Endothelial cell of umbilical vein (primary cell): ENCODE results near the gene SIPA1L3. TPM values are rescaled to one million over a fixed set of nuclear protein-coding genes. Genes with fewer than 3 reads are reported as not detected.

Experiments
- BruUV-seq: library from RNA; stranded (reverse); fragments of 400-500 nt; replicated peaks from 2 replicates; lab custom pipeline; 2021; lab: Mats Ljungman, UMichigan
- CTCF ChIA-PET: fragments of 300-600, 350-600 bp; sonication (Branson Sonifier 250); formaldehyde crosslinking; loops from one replicate; lab custom pipeline; 2021; ENCODE audit warnings: antibody characterized with exemption, inconsistent platforms; lab: Charles Lee
- POLR2A ChIA-PET: fragments of 300-600, 350-600 bp; sonication (Branson Sonifier 250); formaldehyde crosslinking; loops from one replicate; lab custom pipeline; 2021; ENCODE audit warnings: antibody characterized with exemption, inconsistent platforms; lab: Charles Lee
- DNase-seq: peaks from one replicate; pipeline ENCODE4 v3.0.0-alpha.2; 2011; ENCODE audit warnings: low read depth, low spot score
- FAIRE-seq: peaks from 2 replicates; lab custom pipeline; 2011; peaks lifted over from hg19 to GRCh38; lab: Jason Lieb, UNC
- H2AFZ ChIP-seq: 2 replicates; pipeline ENCODE4 v1.6.0; 2012; ENCODE audit warnings: low read depth, low read length, control low read depth, inconsistent platforms
- H3K27ac ChIP-seq: 2 replicates; pipeline ENCODE4 v1.5.1; 2011; ENCODE audit warnings: low read depth, mild to moderate bottlenecking, control low read depth, low read length, moderate library complexity; ENCODE audit not compliant: insufficient read depth
- H3K27me3 ChIP-seq, 2 experiments: 2 replicates each; pipeline versions ENCODE4 v1.6.0 to v1.6.1; 2011; ENCODE audit warnings: low read length in 2 of 2, mixed read lengths in 1 of 2; ENCODE audit not compliant: control insufficient read depth in 2 of 2, insufficient read depth in 2 of 2
- H3K36me3 ChIP-seq, 2 experiments: 2 replicates in 1 of 2; 3 replicates in 1 of 2; pipeline ENCODE4 v1.5.1; 2011; ENCODE audit warnings: low read length in 2 of 2, mild to moderate bottlenecking in 1 of 2, moderate library complexity in 1 of 2; ENCODE audit not compliant: control insufficient read depth in 2 of 2, insufficient read depth in 2 of 2; ENCODE audit errors: extremely low read depth in 1 of 2
- H3K4me1 ChIP-seq: 3 replicates; pipeline ENCODE4 v1.5.1; 2011; ENCODE audit warnings: mild to moderate bottlenecking, low read length; ENCODE audit not compliant: control insufficient read depth, insufficient read depth; ENCODE audit errors: extremely low read depth
- H3K4me2 ChIP-seq: 2 replicates; pipeline ENCODE4 v1.6.1; 2011; ENCODE audit warnings: low read length, control low read depth, mixed read lengths; ENCODE audit not compliant: insufficient read depth
- H3K4me3 ChIP-seq, 3 experiments: fragments of 200-600 bp in 1 of 3; sonication (generic), shearing (Covaris generic) in 1 of 3; replicated peaks in 1 of 3; 2 replicates each; pipeline ENCODE4 v1.5.1; 2011 to 2016; ENCODE audit warnings: control low read depth in 3 of 3, low read length in 3 of 3, mild to moderate bottlenecking in 2 of 3, inconsistent platforms in 1 of 3, low read depth in 1 of 3, moderate library complexity in 1 of 3; ENCODE audit not compliant: insufficient read depth in 1 of 3
- H3K79me2 ChIP-seq: 2 replicates; pipeline ENCODE4 v1.6.0; 2012; ENCODE audit warnings: low read length, inconsistent platforms; ENCODE audit not compliant: control insufficient read depth, insufficient read depth
- H3K9ac ChIP-seq: replicated peaks from 2 replicates; pipeline ENCODE3; 2011; ENCODE audit warnings: low read length, control low read depth; ENCODE audit not compliant: insufficient read depth; ENCODE audit errors: extremely low read depth
- H3K9me1 ChIP-seq: replicated peaks from 3 replicates; pipeline ENCODE4 v1.6.0; 2011; ENCODE audit warnings: mild to moderate bottlenecking, low read length; ENCODE audit not compliant: control insufficient read depth, insufficient read depth; ENCODE audit errors: extremely low read depth
- H3K9me3 ChIP-seq: replicated peaks from 2 replicates; pipeline ENCODE4 v1.5.1; 2012; ENCODE audit warnings: low read length, inconsistent platforms; ENCODE audit not compliant: control insufficient read depth, insufficient read depth
- H4K20me1 ChIP-seq: replicated peaks from 2 replicates; pipeline ENCODE3; 2011; ENCODE audit warnings: mild to moderate bottlenecking, low read length; ENCODE audit not compliant: control insufficient read depth, insufficient read depth; ENCODE audit errors: extremely low read depth
- CTCF ChIP-seq, 2 donors: IDR thresholded peaks; 1 replicate in 1 of 2; 2 replicates in 1 of 2; pipeline ENCODE4 v1.5.1; 2011; ENCODE audit warnings: low read length in 2 of 2, mild to moderate bottlenecking in 2 of 2, moderate library complexity in 2 of 2, control low read depth in 1 of 2, inconsistent platforms in 1 of 2, low read depth in 1 of 2; ENCODE audit not compliant: insufficient read depth in 1 of 2; ENCODE audit errors: extremely low read depth in 1 of 2
- EZH2 ChIP-seq: IDR thresholded peaks from 2 replicates; pipeline ENCODE4 v1.6.1; 2012; ENCODE audit warnings: borderline replicate concordance, low read depth, mild to moderate bottlenecking, moderate library complexity, low read length, inconsistent platforms; ENCODE audit not compliant: severe bottlenecking
- FOS ChIP-seq: IDR thresholded peaks from 2 replicates; pipeline ENCODE4 v1.6.1; 2011; ENCODE audit warnings: mild to moderate bottlenecking, low read length, moderate library complexity, borderline replicate concordance; ENCODE audit not compliant: insufficient read depth
- GATA2 ChIP-seq: IDR thresholded peaks from 2 replicates; pipeline ENCODE4 v1.7.0; 2011; ENCODE audit warnings: low read depth, mild to moderate bottlenecking, moderate library complexity, mixed read lengths, low read length; ENCODE audit not compliant: insufficient read length, insufficient read depth
- JUN ChIP-seq: IDR thresholded peaks from 2 replicates; pipeline ENCODE4 v1.6.1; 2011; ENCODE audit warnings: borderline replicate concordance, low read depth; ENCODE audit not compliant: insufficient read length, insufficient read depth
- MAX ChIP-seq: IDR thresholded peaks from 2 replicates; pipeline ENCODE4 v1.6.1; 2011; ENCODE audit not compliant: insufficient read depth, insufficient read length
- POLR2AphosphoS5 ChIP-seq: IDR thresholded peaks from 2 replicates; pipeline ENCODE4 v1.6.1; 2012; ENCODE audit warnings: low read depth, mild to moderate bottlenecking, control low read depth, low read length, moderate library complexity; ENCODE audit not compliant: insufficient read depth
- dilution Hi-C: fragments of 300-500 bp; cut with MboI; formaldehyde crosslinking; loops from one replicate; pipeline ENCODE4 v1.15.0; 2019; ENCODE audit warnings: low sequenced_read_pairs; ENCODE audit not compliant: extremely low pct_ligation_motif_present
- intact Hi-C: fragments of 100-400 bp; cut with micrococcal nuclease; formaldehyde crosslinking; loops from one replicate; pipeline ENCODE4 v1.10.0; 2022
- polyA plus RNA-seq, 4 experiments: library from polyadenylated mRNA; depleted of rRNA in 3 of 4; stranded (reverse) in 3 of 4; unstranded in 1 of 4; fragments of >200 nt; gene quantifications; 2 replicates each; pipeline versions ENCODE4 v1.2.1 to v1.2.3, GENCODE V29; 2011 to 2012; ENCODE audit warnings: missing spikeins in 1 of 4
- total RNA-seq: library from RNA; stranded (reverse); gene quantifications from 2 replicates; pipeline ENCODE4 v1.2.3, GENCODE V29; 2021

Gene SIPA1L3
- total and polyA plus RNA-seq, 2 donors (not counting 3 experiments of a cell fraction or from before 2014, with no cell fraction given): 14.2 to 47.2 TPM

- Histone ChIP-seq H3K9me3 (no peaks in the 10 kb centered on the region), H3K36me3 (peaks cover 0 to 8% of the 10 kb centered on the region in 2 experiments), H2AFZ (no peak overlapping the region), H3K9me1 (no peaks in the 10 kb centered on the region), H3K9ac (no peak overlapping the region), H3K4me1 (no peaks in the 10 kb centered on the region), H3K27ac (no peak overlapping the region), H4K20me1 (no peaks in the 10 kb centered on the region), H3K27me3 (no peaks in the 10 kb centered on the region), H3K4me2 (no peak overlapping the region), H3K79me2 (no peaks in the 10 kb centered on the region), H3K4me3 (no peak overlapping the region)
- BruUV-seq: no TSS peak
- FAIRE-seq: no peak
- dilution Hi-C loops (no loop called here), intact Hi-C loops (no loop called here)
- ChIA-PET POLR2A (no interaction called here), CTCF (no interaction called here)
- TF ChIP-seq JUN (no peak), MAX (no peak), CTCF (IDR thresholded peaks at IDR 0.05; ENCODE audit: extremely low read depth in 1 of 2, insufficient read depth in 1 of 2, low read depth in 1 of 2, low read length in 2 of 2) (no peak), FOS (no peak), GATA2 (no peak), EZH2 (no peak), POLR2AphosphoS5 (no peak)
- DNase-seq: no peak
These were observed 291.1 kb downstream of the SIPA1L3 start for GRCh38 chr19:38197937-38198704.
